HG03378 (cell line): ENCODE measurements around the gene ZNF282.
"Not testable (repeated sequence)": the region's sequence is repeated elsewhere in the genome, so short reads cannot be mapped to it uniquely, and the experiment has no call there.

Source experiments
- ATAC-seq: cut with Tn5 transposase; IDR thresholded peaks from one replicate; pipeline ENCODE4 v1.9.1; 2021; ENCODE audit warnings: mild to moderate bottlenecking, moderate library complexity; ENCODE audit not compliant: unreplicated experiment

ZNF282 gene

GRCh38 chr7:149223176-149223575 lies 27.8 kb downstream of the ZNF282 start:
- no peak for ATAC-seq

DNA sequence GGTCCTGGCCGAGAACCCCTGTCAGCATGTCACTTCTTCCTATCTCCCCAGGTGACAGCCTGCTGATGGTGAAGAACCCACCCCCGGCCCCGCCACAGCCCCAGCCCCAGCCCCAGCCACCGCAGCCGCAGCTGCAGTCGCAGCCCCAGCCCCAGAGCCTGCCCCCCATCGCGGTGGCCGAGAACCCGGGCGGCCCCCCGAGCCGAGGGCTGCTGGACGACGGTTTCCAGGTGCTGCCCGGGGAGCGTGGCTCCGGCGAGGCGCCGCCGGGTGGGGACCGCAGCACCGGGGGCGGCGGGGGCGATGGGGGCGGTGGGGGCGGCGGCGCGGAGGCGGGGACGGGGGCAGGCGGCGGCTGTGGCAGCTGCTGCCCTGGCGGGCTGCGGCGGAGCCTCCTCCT lies 28.4 kb downstream of the ZNF282 start:
- no peak for ATAC-seq

- no peak for ATAC-seq
Observed at GRCh38 chr7:149224352-149224751, 29.0 kb downstream of the ZNF282 start.

DNA sequence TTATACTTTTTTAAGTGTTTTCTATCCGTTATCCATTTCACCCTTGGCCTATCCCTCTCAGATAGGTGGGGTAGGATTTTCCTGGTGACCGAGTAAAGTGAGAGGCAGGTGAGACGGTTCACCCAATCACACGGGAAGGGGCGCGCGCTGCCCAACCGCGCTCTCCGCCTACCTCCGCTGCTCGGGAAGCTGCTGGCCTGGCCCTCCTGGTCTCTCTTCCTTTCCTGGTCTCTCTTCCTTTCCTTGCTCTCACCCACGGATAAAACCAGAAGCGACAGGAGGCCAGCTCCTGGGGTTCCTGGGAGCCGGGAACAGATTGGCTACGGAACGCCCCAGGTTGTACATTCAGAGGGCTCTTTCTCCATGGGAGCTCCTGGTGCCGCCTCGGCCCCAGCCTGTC lies 29.8 kb downstream of the ZNF282 start:
- no peak for ATAC-seq

DNA sequence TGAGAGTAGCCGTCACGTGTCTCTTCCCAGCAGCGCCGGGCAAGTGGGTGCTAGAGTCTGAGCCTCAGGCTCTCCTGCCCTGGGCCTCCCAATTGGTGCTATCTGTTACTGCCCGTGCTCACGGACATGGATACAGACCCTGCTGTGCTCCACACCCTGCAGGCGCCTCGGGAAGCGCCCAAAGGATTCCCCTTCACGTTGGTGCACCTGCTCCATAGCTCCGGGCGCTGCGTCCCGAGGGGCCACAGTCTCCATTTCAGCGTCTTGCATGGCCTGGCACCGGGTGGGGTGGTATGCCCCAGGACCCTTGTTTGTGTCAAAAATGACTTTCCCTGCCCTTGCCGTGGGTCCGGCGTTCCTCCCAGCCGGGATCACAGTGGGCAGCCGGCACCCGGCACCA lies 30.3 kb downstream of the ZNF282 start:
- ATAC-seq = no peak

- ATAC-seq = not testable (repeated sequence)
Observed at GRCh38 chr7:149226366-149226765, 31.0 kb downstream of the ZNF282 start.

DNA sequence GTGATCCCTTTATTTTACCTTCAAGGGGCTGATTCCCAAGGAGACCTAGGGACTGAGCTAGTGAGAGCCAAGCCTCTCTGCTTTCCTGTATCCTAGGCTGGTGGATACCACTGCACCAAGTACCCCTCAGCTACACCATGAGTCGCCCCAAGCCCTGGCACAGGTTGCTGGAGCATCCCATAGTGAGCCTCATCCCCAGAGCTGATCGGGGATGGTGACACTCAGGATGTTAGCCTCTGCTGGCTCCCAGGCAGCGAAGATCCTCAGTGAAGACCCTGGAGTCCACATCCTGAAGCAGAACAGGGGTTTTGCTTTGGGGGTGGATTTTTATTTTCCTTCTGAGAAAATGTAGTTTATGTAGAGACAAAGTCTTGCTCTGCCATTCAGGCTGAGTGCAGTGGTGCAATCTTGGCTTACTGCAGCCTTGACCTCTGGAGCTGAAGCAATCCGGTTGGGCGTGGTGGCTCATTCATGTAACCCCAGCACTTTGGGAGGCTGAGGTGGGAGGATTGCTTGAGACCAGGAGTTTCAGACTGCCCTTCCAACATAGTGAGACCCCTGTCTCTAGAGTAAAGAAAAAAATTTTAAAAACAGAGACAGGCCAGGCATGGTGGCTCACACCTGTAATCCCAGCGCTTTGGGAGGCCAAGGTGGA lies 31.6 kb downstream of the ZNF282 start:
- ATAC-seq = no peak

- ATAC-seq = no peak
Observed at GRCh38 chr7:149228831-149229471, 33.6 kb downstream of the ZNF282 start.

GRCh38 chr7:149229526-149229925 lies 34.2 kb downstream of the ZNF282 start:
- ATAC-seq = no peak

- ATAC-seq = no peak
Observed at GRCh38 chr7:149232362-149232761, 37.0 kb downstream of the ZNF282 start.

DNA sequence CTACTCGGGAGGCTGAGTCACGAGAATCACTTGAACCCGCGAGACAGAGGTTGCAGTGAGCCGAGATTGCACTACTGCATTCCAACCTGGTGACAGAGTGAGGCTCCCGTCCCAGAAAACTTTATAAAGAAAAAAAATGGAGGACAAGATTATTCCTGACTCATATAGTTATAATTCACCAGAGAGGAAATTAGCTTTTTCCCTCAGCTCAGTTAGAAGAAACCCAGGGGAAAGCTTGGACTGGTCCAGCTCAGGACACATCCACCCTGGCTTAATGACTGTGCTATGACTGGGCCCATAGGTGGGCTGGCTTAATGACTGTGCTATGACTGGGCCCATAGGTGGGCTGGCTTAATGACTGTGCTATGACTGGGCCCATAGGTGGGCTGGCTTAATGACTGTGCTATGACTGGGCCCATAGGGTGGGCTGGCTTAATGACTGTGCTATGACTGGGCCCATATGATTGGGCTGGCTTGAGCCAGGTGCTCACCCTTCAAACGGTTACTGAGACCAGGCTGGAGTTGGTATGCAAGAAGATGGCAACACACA lies 38.4 kb downstream of the ZNF282 start:
- not testable (repeated sequence) for ATAC-seq

DNA sequence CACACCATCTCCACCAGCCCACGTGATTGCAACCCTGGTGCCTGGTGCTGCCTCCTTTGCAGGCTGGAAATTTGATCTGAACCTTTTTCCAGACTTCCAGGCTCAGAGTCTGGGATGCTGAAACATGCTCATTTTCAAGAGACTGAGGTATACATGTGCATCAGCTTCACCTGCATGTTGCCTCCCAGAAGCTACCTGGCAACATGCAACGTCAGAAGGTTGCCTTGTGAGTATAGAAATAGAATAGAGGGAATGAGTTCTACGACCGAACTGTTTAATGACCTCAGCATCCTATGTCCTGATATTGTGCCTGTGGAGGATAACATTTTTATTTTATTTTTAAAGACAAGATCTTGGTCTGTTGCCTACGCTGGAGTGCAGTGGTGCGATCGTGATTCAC lies 42.2 kb downstream of the ZNF282 start:
- ATAC-seq = no peak

GRCh38 chr7:149238051-149238450 lies 42.7 kb downstream of the ZNF282 start:
- ATAC-seq = no peak

DNA sequence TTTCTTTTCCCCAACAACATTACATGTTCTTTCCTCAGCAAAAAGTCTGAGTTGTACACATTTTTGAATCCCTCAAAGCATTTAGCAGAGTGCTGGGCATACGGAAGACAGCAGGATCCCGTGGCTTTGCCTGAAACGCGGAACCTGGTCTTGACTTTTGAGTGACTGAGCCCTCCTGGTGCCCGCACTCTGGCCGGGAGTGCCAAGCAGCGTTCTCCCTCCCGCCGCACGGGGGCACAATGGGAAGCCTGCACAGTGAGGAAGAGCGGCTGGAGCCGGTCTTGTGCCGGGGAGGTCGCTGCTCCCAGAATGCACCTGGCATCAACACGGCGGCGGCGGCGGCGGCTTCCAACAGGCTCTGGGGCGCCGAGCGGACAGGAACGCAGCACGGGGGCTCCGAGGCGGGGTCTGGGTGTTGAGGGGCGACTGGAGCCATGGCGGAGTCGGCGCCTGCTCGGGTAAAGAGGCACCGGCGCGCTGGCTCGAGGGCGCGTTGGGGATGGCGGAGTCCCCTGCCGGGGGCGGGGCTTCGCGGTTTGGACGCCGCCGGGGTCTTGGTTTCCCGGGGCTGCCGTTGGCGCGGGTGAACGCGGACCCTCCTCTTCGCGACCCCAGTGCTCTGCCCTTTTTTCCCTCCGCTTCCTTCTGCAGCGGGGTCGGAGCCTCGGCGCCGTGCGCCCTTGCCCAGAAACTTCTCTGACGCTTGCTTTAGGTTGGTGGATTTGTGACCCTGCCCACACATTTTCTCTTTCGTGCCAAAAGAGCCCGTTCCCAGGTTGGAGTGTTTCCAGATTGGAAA lies 44.2 kb downstream of the ZNF282 start, which contains the start of gene ZNF212:
ZNF212 (plus strand) TSS at position 307 of the 799 bp plus-strand sequence; CDS start at position 435, 128 bp downstream.
- ATAC-seq = peak; percentile 98

DNA sequence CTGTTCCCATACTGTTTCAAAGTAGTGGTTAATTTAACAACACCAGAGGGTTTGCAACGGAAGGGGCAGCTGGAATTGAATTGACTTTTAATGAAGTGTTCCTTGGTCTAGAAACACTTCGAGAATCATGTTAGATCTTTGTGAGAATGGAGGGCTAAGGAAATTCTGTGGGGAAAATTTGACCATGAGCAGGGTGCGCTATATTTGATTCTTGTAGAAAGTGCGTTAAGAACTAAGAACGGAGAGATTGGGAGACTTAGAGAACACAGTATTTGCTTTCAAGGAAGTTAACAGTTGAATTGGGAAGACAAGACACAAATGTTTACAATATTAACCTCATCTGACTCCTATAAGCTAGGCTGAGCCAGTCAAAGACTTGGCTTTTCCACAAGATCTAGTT lies 45.3 kb downstream of the ZNF282 start:
- no peak for ATAC-seq

DNA sequence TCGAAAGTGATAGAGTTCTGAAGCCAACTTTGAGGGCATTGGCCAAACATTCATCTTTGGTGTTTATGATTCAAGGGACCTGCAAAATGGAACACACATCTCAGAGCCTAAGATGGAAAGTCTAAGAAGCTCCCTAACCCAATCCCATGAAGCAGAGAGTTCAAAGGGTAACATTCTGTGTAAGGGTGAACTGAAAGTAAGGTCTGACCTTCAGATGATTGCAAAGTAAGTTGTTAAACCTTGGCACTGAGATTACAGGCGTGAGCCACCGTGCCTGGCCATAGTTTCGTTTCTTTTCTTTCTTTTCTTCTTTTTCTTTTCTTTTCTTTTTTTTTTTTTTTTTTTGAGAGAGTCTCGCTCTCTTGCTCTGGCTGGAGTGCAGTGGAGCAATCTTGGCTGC lies 46.4 kb downstream of the ZNF282 start:
- ATAC-seq = no peak

DNA sequence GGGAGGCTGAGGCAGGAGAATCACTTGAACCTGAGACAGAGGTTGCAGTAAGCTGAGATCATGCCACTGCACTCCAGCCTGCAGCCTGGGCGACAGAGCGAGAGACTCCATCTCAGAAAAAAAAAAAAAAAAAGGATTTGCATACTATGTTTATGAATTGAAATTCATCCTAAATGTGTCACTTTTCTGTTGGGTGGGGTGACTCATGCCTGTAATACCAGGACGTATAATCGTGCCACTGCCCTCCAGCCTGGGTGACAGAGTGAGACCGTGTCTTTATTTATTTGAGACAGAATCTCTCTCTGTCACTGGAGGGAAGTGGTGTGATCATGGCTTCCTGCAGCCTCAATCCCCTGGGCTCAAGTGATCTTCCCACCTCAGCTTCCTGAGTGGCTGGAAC lies 49.9 kb downstream of the ZNF282 start:
- peak; percentile 57 for ATAC-seq

- no peak for ATAC-seq
Observed at GRCh38 chr7:149245744-149246143, 50.4 kb downstream of the ZNF282 start.

DNA sequence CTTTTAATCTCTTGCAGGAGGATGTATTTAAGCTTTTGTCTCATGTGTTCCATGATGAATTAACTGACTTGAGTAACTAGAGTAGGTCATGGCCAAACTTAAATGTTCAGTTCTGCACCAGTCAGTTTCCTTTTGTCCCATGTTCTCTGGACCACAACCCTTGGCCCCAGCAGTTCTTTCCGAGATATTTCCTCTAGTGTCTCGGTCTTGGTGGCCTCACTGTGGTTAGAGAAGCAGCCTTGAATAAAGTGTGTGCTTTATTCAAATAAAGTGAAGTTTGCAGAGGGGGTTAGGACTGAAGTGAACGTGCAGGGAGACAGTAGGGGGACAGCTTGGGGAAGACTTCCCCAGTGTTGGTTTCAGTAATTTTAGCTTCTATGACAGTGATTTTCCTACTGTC lies 53.4 kb downstream of the ZNF282 start:
- ATAC-seq = no peak

- ATAC-seq = not testable (repeated sequence)
Observed at GRCh38 chr7:149250151-149250550, 54.8 kb downstream of the ZNF282 start.

GRCh38 chr7:149251518-149251917 lies 56.2 kb downstream of the ZNF282 start:
- ATAC-seq = not testable (repeated sequence)

- no peak for ATAC-seq
Observed at GRCh38 chr7:149252378-149252777, 57.0 kb downstream of the ZNF282 start.
